Left hindlimb (tissue), 1 donor: ENCODE measurements around the gene COPG2.

Experiments
- DNase-seq: peaks from one replicate; pipeline ENCODE4 v3.0.0-alpha.2; 2018

The COPG2 gene

GRCh38 chr7:130491841-130492522 lies 176.6 kb downstream of the COPG2 start, which contains the start of gene MEST:
TSS of gene MEST (plus strand) at chr7:130492085. CDS start at chr7:130492314, 229 bp downstream.
- DNase-seq: peak; percentile 86

- peak; percentile 76 for DNase-seq
Observed at GRCh38 chr7:130490888-130491804, 177.4 kb downstream of the COPG2 start.

- peak; percentile 55 for DNase-seq
Observed at GRCh38 chr7:130490311-130490791, 178.2 kb downstream of the COPG2 start.

- no peak for DNase-seq
Observed at GRCh38 chr7:130489140-130489983, 179.2 kb downstream of the COPG2 start.

GRCh38 chr7:130488392-130489139 lies 180.0 kb downstream of the COPG2 start:
- DNase-seq: peak; percentile 47

- DNase-seq: no peak
Observed at GRCh38 chr7:130486954-130487436, 181.6 kb downstream of the COPG2 start.

- DNase-seq: peak; percentile 45
Observed at GRCh38 chr7:130486114-130486953, 182.2 kb downstream of the COPG2 start.

- no peak for DNase-seq
Observed at GRCh38 chr7:130485734-130486113, 182.8 kb downstream of the COPG2 start.

- peak; percentile 55 for DNase-seq
Observed at GRCh38 chr7:130483031-130483430, 185.5 kb downstream of the COPG2 start.

GRCh38 chr7:130481898-130482297 lies 186.7 kb downstream of the COPG2 start:
- peak; percentile 70 for DNase-seq

GRCh38 chr7:130479716-130480400 lies 188.7 kb downstream of the COPG2 start:
- no peak for DNase-seq

- DNase-seq: no peak
Observed at GRCh38 chr7:130478991-130479390, 189.6 kb downstream of the COPG2 start.

- peak; percentile 64 for DNase-seq
Observed at GRCh38 chr7:130476297-130477150, 192.0 kb downstream of the COPG2 start.

GRCh38 chr7:130475776-130476175 lies 192.8 kb downstream of the COPG2 start:
- no peak for DNase-seq

GRCh38 chr7:130473876-130474275 lies 194.7 kb downstream of the COPG2 start:
- DNase-seq: no peak

GRCh38 chr7:130473289-130473688 lies 195.3 kb downstream of the COPG2 start:
- DNase-seq: no peak

GRCh38 chr7:130471974-130472373 lies 196.6 kb downstream of the COPG2 start:
- no peak for DNase-seq

GRCh38 chr7:130468612-130469011 lies 199.9 kb downstream of the COPG2 start:
- DNase-seq: no peak
